Lung (tissue), 13 donors: ENCODE measurements around the gene GLDN. TPM values are rescaled to one million over a fixed set of nuclear protein-coding genes. Genes with fewer than 3 reads are reported as not detected.
A peak's percentile ranks its signal among the peaks of the same experiment; 100 is the strongest.

Experiments
- ATAC-seq: fragments of 200-7000 bp; cut with Tn5 transposase; one replicate; pipeline ENCODE4 v1.9.1; 2020; ENCODE audit warnings: moderate number of reproducible peaks; ENCODE audit not compliant: insufficient read depth, low FRiP score
- DNase-seq, 3 donors: peaks; one replicate each; pipeline ENCODE4 v3.0.0-alpha.2; 2013 to 2017
- H3K27ac ChIP-seq, 2 donors: one replicate each; pipeline ENCODE4 v1.5.1; 2013; ENCODE audit warnings: mild to moderate bottlenecking in 2 of 2, moderate library complexity in 2 of 2, control low read depth in 1 of 2, inconsistent platforms in 1 of 2, low read depth in 1 of 2, low read length in 1 of 2
- H3K27me3 ChIP-seq, 3 donors: one replicate each; pipeline ENCODE4 v1.5.1; 2013; ENCODE audit warnings: low read length in 2 of 3; ENCODE audit not compliant: control insufficient read depth in 3 of 3, insufficient read depth in 3 of 3
- H3K36me3 ChIP-seq, 4 donors: one replicate each; pipeline ENCODE4 v1.5.1; 2013; ENCODE audit warnings: low read length in 4 of 4, mild to moderate bottlenecking in 1 of 4, moderate library complexity in 1 of 4; ENCODE audit not compliant: control insufficient read depth in 4 of 4, insufficient read depth in 4 of 4
- H3K4me1 ChIP-seq, 5 donors: one replicate each; pipeline ENCODE4 v1.5.1; 2013; ENCODE audit warnings: low read length in 5 of 5, mild to moderate bottlenecking in 2 of 5, moderate library complexity in 1 of 5; ENCODE audit not compliant: control insufficient read depth in 5 of 5, insufficient read depth in 5 of 5
- H3K4me3 ChIP-seq: one replicate; pipeline ENCODE4 v1.5.1; 2013; ENCODE audit warnings: mild to moderate bottlenecking, control low read depth, moderate library complexity
- H3K9ac ChIP-seq, 2 donors: one replicate each; pipeline ENCODE4 v1.5.1; 2013; ENCODE audit warnings: low read length in 2 of 2, control low read depth in 1 of 2; ENCODE audit not compliant: insufficient read depth in 1 of 2
- H3K9me3 ChIP-seq, 4 donors: one replicate each; pipeline ENCODE4 v1.5.1; 2013; ENCODE audit warnings: low read length in 3 of 4, mild to moderate bottlenecking in 1 of 4, moderate library complexity in 1 of 4; ENCODE audit not compliant: control insufficient read depth in 4 of 4, insufficient read depth in 3 of 4
- CTCF ChIP-seq: IDR thresholded peaks from 2 replicates; pipeline ENCODE4 v1.5.1; 2012; ENCODE audit warnings: mild to moderate bottlenecking; ENCODE audit errors: control extremely low read depth, extremely low read depth
- WGBS, 2 donors: extraction: QIAGEN DNeasy Blood & Tissue Kit; methylation state at CpG; one replicate each; pipeline ENCODE4 v1.1.7; 2013; 5-methylcytosine and 5-hydroxymethylcytosine counted together
- polyA plus RNA-seq, 2 donors: library from polyadenylated mRNA; stranded (reverse); fragments of 200-250 nt; gene quantifications; one replicate each; pipeline ENCODE4 v1.2.1, GENCODE V29; 2013
- small RNA-seq: library from RNA; depleted of rRNA; stranded (forward); fragments of <200 nt; gene quantifications from one replicate; pipeline ENCODE3, GENCODE V24; 2014; ENCODE audit warnings: low replicate concordance
- total RNA-seq, 2 donors: library from RNA; depleted of rRNA in 1 of 2; stranded (reverse); fragments of >200 nt in 1 of 2; gene quantifications; one replicate each; pipeline ENCODE4 v1.2.1, GENCODE V29; 2014 to 2021
- donor health status: control.
- donor health status: control.
- donor health status: Bipolar disorder and iron deficiency.
- donor health status: healthy.
- donor health status: DM: yes; HTN: yes; CAD: no.

Gene GLDN
- total and polyA plus RNA-seq, 4 donors, result 0.82 to 75.8 (median 8.4) TPM

GRCh38 chr15:51448622-51449399, 107.4 kb downstream of the GLDN start:
- DNase-seq, result no peak

GRCh38 chr15:51450001-51450400, 108.5 kb downstream of the GLDN start:
- WGBS, 2 donors, result 86 to 91% methylated on average over 6 of the region's 6 CpGs
- H3K36me3 ChIP-seq, result peaks cover 5 to 27% (median 12%) of the 10 kb centered on the region in 4 donors

More at GRCh38 chr15:51448622-51449399, 107.4 kb downstream of the GLDN start:
- Histone ChIP-seq H3K27ac (no peak overlapping the region), H3K9me3 (no peaks in the 10 kb centered on the region), H3K27me3 (no peaks in the 10 kb centered on the region), H3K4me1 (no peaks in the 10 kb centered on the region), H3K9ac (no peak overlapping the region), H3K36me3 (peaks cover 5 to 24% (median 11%) of the 10 kb centered on the region in 4 donors), H3K4me3 (no peak overlapping the region)
- ATAC-seq, result no peak
- WGBS, 2 donors, result 81 to 83% methylated on average over 7 of the region's 7 CpGs
- TF ChIP-seq CTCF, result no peak

More at GRCh38 chr15:51450001-51450400, 108.5 kb downstream of the GLDN start:
- Histone ChIP-seq H3K4me1 (no peaks in the 10 kb centered on the region), H3K9me3 (no peaks in the 10 kb centered on the region), H3K27ac (no peak overlapping the region), H3K9ac (no peak overlapping the region), H3K27me3 (no peaks in the 10 kb centered on the region), H3K4me3 (no peak overlapping the region)
- no peak for DNase-seq
- ATAC-seq, result peak; percentile 27
- TF ChIP-seq CTCF, result no peak

Small RNA genes within 50 kb of the gene (small RNA-seq; reads per million reads assigned to genes)
- gene AC020891.4, result not detected
- not detected for gene MIR7973-1

Other genes with a start within 250 kb of the GLDN start
- gene TNFAIP8L3, start 246.7 kb upstream of the GLDN start, total RNA-seq, result 10 to 100 TPM in 1 of 2 donors, 1 to 10 TPM in 1; 4.4 to 15.4 TPM
- 10 to 100 TPM in 1 of 2 donors, 1 to 10 TPM in 1; 3.7 to 20.5 TPM for gene TNFAIP8L3, start 246.7 kb upstream of the GLDN start, polyA plus RNA-seq
- 1 to 10 TPM; 1.2 to 3.5 TPM for gene CYP19A1, start 3.1 kb upstream of the GLDN start, total RNA-seq
- gene CYP19A1, start 3.1 kb upstream of the GLDN start, polyA plus RNA-seq, result 1 to 10 TPM in 1 of 2 donors, under 1 TPM in 1; 0.37 to 9.6 TPM